PC-9 (cell line): Measurements from ENCODE around the gene PPIL6.

Experiments
- EZH2 ChIP-seq: fragments of 200-600 bp; sonication (generic); IDR thresholded peaks from 2 replicates; pipeline ENCODE4 v1.8.0; 2017; ENCODE audit warnings: antibody characterized with exemption, low read depth
- TF ChIP-seq, protein P1 (sequence below): fragments of 200-600 bp; sonication (generic); conservative IDR thresholded peaks from 2 replicates; pipeline ENCODE4 v1.6.1; 2017; ENCODE audit warnings: mixed run types, antibody characterized with exemption, mild to moderate bottlenecking, moderate library complexity

DNA sequence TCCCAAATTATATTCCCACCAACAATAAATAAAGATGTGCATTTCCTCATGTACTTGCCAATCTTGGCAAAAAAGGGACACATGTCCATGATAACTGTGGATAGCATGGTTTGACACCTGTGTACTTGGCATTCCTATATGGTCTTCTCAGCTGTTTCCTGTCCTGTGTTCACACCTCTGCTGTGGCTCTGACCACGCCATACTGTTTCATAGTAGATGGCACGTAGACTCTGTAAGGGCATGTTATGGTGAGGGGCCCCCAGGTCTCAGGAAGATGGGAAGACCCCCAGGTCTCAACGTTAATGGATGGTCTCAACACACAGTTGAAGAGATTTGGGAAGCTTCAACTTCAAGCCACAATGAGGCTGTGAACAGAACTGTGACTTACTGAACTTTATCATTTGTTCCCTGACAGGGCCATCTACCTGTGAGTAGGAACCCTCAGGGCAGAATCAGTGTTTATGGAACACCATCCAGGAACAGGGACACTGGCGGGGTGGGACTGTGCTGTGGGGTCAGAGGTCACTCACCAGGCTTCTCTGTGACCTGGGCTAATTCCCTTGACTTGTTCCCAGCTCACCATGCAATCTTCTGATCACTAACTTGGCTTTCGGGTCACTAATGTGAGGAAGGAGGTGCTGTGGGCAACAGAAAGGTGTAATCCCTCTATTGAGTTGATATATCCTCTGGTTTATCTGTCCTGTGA is 30.8 kb upstream of the PPIL6 start:
- TF ChIP-seq, protein P1, sequence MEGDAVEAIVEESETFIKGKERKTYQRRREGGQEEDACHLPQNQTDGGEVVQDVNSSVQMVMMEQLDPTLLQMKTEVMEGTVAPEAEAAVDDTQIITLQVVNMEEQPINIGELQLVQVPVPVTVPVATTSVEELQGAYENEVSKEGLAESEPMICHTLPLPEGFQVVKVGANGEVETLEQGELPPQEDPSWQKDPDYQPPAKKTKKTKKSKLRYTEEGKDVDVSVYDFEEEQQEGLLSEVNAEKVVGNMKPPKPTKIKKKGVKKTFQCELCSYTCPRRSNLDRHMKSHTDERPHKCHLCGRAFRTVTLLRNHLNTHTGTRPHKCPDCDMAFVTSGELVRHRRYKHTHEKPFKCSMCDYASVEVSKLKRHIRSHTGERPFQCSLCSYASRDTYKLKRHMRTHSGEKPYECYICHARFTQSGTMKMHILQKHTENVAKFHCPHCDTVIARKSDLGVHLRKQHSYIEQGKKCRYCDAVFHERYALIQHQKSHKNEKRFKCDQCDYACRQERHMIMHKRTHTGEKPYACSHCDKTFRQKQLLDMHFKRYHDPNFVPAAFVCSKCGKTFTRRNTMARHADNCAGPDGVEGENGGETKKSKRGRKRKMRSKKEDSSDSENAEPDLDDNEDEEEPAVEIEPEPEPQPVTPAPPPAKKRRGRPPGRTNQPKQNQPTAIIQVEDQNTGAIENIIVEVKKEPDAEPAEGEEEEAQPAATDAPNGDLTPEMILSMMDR = no peak
- TF ChIP-seq EZH2 = no peak
